GM21576 (cell line): ENCODE data around the gene SP7.
"Not testable (repeated sequence)": the region's sequence is repeated elsewhere in the genome, so short reads cannot be mapped to it uniquely, and the experiment has no call there.

Experiments used
- ATAC-seq: cut with Tn5 transposase; IDR thresholded peaks from one replicate; pipeline ENCODE4 v1.9.1; 2021; ENCODE audit warnings: mild to moderate bottlenecking, moderate library complexity; ENCODE audit not compliant: unreplicated experiment

The SP7 gene

GRCh38 chr12:53336181-53336681, at the start of gene SP7:
Gene SP7 (minus strand): TSS chr12:53336354. CDS start chr12:53335646, 708 bp downstream.
- no peak for ATAC-seq

DNA sequence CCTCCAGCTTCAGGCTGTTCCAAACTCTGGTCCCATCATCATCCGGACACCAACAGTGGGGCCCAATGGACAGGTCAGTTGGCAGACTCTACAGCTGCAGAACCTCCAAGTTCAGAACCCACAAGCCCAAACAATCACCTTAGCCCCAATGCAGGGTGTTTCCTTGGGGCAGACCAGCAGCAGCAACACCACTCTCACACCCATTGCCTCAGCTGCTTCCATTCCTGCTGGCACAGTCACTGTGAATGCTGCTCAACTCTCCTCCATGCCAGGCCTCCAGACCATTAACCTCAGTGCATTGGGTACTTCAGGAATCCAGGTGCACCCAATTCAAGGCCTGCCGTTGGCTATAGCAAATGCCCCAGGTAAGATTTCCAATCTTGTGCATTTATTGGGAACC, 47.1 kb upstream of the SP7 start:
- ATAC-seq, result no peak

DNA sequence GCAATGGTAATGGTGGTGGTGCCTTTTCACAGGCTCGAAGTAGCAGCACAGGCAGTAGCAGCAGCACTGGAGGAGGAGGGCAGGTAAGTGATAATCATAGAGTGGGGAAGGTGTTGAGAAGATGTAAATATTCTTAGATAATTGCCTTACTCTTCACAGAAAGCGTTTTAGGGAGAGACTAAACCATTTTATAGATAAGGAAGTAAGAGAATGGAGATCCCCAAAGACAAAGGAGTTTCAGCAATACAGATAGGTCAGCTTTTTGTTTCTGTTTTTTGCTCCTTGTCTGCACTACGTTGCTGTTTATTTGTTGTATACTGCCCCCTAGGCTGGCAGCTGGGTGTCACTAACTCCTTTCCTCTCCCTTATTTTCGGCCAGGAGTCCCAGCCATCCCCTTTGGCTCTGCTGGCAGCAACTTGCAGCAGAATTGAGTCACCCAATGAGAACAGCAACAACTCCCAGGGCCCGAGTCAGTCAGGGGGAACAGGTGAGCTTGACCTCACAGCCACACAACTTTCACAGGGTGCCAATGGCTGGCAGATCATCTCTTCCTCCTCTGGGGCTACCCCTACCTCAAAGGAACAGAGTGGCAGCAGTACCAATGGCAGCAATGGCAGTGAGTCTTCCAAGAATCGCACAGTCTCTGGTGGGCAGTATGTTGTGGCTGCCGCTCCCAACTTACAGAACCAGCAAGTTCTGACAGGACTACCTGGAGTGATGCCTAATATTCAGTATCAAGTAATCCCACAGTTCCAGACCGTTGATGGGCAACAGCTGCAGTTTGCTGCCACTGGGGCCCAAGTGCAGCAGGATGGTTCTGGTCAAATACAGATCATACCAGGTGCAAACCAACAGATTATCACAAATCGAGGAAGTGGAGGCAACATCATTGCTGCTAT, 45.8 kb upstream of the SP7 start:
- no peak for ATAC-seq

- no peak for ATAC-seq
Measured at GRCh38 chr12:53380794-53381730, 44.9 kb upstream of the SP7 start.

GRCh38 chr12:53380104-53380793, 44.1 kb upstream of the SP7 start, which contains the start of gene SP1:
Gene SP1 (plus strand): TSS chr12:53380176. CDS start chr12:53380292, 116 bp downstream.
- ATAC-seq, result peak; percentile 29

DNA sequence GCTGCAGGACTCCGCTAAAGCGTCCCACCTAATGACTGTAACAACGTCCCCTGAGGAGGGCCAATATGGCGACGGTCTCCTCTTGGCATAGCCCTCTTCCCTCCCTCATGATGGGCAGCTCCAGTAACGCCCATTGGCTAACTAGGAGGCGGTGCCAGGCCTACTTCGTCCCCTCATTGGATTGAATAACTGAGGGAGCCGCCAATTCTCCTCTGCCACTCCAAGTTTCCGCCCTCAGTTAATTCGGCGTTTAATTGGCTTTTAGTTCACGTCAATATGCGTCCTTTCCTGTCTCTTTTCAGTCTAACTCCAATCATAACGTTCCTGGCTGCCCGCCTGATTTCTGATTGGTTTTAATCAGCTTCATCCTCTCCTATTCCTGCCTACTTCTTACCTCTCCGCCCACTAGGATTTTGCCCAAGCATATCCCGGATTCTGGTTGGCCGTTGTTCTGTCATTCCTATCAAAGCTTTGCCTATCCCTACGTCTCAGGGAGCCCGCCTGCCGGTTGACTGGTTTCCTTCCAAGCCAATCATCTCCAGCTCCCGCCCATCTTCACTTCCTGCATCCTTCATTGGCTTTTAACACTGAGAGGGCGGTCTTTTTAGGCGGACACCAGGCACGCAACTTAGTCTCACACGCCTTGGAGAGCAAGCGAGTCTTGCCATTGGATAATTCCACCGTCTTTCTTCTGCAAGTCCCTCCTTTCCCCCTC, 43.4 kb upstream of the SP7 start:
- ATAC-seq, result peak; percentile 69

GRCh38 chr12:53378724-53379388, 42.7 kb upstream of the SP7 start:
- no peak for ATAC-seq

DNA sequence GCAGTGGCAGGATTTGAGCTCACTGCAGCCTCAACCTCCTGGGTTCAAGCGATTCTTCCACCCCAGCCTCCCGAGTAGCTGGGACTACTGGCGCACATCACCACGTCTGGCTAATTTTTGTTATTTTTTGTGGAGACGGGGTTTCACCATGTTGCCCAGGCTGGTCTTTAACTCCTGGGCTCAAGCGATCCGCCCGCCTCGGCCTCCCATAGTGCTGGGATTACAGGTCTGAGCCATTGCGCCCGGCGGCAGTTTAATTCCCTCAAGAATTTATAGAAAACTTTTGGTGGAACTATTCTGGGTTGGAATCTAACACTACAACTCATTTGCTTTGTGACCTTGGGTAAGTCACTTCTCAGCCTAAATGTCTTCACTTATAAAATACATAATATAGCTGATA, 42.1 kb upstream of the SP7 start:
- ATAC-seq, result no peak

DNA sequence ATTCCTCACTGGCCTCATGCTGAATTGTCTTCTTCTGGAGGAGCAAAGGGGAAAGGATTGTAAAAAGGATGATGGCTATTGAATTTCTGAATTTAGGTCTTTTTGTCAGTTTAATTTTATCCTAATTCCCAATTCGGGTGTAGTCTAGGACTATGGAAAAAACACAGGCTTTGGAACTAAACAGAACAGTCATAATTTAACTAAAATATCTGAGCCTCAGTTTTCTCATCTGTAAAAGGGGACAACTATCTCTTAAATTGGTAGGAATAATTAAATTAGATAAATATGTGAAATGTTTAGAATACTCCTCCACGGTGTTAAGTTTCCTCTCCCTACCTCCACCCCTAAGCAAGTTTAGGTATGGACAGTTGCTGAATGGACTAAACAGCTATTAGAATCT, 40.6 kb upstream of the SP7 start:
- no peak for ATAC-seq

- ATAC-seq, result not testable (repeated sequence)
Measured at GRCh38 chr12:53374277-53374676, 38.1 kb upstream of the SP7 start.

DNA sequence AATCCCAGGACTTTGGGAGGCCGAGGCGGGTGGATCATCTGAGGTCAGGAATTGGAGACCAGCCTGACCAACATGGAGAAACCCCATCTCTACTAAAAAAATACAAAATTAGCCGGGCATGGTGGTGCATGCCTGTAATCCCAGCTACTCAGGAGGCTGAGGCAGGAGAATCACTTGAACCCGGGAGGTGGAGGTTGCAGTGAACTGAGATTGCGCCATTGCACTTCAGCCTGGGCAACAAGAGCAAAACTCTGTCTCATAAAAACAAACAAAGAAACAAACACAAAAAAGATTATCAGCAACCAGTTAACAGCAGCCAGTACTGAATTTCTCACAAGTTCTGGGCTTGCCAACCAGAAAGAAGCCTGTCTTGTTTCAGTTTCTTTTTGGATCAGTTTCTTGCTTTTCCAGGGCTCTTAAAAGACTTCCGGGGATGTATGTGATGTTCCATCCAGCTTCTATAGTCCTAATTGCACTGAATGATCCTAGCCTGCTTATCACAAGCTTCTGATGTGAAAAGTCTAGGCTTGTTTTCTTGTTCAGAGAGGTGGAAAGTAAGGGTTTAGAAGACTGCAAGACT, 37.5 kb upstream of the SP7 start:
- ATAC-seq, result not testable (repeated sequence)

DNA sequence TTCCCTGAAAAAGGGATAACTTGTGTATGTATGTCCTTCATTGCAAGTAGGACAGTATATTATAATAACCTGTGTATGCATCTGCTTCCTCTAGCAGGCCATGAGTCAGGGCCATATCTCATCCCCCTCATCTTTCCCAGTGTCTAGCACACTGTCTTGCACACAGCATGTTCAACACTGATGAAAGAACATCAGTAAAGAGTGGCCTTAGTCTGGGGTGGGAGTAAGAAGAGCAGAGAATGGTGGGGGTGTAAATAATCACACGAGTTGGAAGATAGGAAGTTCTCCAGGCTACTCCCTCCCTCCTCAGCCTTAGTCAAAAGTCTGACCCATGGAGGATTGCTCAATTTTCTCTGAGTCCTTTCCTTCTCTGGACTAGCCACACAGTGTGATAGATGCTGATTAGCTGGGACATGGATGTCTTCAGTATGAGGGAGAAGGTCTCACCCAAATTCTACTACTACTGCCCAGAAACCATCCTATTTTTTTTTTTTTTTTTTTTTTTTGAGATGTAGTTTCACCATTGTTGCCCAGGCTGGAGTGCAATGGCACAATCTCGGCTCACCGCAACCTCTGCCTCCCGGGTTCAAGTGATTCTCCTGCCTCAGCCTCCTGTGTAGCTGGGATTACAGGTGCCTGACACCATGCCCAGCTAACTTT, 29.2 kb upstream of the SP7 start:
- no peak for ATAC-seq

GRCh38 chr12:53361638-53362037, 25.5 kb upstream of the SP7 start:
- ATAC-seq, result not testable (repeated sequence)

DNA sequence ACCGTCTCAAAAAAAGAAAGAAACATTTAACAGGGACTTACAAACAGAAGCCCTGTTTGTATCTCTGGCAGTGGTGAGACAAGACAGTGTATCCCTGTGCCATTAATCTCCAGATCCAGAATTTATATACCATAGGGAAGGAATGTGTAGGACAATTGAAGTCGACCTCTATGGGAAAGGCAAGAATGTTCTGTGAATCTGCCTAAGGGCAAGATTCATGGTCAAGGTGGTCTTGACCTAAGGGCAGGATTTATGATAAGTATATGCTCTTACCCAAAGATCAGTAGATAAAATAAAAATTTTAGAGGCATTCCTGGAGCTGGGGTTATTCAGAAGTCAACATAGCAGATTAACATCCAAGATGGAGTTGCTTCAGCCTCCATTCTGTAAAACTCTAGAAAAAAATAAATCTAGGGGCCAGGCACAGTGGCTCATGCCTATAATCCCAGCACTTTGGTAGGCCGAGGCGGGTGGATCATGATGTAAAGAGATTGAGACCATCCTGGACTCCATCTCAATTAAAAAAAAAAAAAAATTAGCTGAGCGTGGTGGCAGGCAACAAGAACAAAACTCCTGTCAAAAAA, 22.8 kb upstream of the SP7 start:
- no peak for ATAC-seq

DNA sequence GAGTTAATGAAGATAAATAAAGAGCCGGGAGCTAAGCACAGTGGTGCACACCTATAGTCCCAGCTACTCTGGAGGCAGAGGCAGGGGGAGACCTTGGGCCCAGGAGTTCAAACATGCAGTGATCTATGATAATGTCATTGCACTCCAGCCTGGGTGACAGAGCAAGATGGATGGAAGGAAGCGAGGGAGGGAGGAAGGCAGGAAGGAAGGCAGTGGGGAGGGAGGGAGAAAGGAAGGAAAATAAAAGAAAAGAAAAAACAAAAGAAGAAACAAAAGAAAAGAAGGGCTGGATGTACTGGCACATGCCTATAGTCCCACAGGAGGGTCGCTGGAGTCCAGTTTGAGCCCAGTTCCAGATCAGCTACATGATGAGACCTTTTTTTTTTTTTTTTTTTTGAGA, 19.0 kb upstream of the SP7 start:
- ATAC-seq, result no peak

DNA sequence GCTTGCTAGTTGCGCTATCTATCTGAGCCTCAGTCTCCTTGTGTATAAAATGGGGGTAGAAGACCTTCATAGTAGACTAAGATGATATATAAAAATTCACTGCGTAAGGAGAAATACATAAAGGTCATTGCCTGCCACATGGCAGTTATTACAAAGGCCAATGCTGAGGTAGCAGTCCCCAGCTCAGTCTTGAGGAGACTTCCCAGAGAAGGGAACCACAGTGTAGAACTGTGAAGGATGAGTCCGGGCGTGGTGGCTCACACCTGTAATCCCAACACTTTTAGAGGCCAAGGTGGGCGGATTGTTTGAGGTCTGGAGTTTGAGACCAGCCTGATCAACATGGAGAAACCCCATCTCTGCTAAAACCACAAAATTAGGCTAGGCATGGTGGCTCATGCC, 17.1 kb upstream of the SP7 start:
- ATAC-seq, result no peak

GRCh38 chr12:53352331-53353256, 16.4 kb upstream of the SP7 start:
- ATAC-seq, result peak; percentile 68
